ENCODE data around the gene JKAMP.
A peak's percentile ranks its signal among the peaks of the same experiment; 100 is the strongest.

The JKAMP gene

DNA sequence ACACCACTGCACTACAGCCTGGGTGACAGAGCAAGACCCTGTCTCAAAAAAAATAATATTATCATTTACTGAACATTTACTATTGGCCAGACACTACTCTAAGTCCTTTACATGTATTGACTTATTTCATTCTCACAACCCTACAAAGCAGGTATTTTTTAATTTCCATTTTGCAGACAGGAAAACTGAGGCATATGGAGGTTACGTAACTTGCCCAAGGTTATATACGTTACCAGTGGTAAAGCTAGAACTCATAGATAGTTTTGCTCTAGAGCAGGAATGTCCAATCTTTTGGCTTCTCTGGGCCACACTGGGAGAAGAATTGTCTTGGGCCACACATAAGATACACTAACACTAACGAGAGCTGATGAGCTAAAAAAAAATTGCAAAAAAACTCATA lies 5.8 kb upstream of the JKAMP start:
- no peak overlapping the region for H3K4me3 ChIP-seq (ENCODE audit: low read depth, low read length)
- DNase-seq (ENCODE audit: low read depth), result no peak

DNA sequence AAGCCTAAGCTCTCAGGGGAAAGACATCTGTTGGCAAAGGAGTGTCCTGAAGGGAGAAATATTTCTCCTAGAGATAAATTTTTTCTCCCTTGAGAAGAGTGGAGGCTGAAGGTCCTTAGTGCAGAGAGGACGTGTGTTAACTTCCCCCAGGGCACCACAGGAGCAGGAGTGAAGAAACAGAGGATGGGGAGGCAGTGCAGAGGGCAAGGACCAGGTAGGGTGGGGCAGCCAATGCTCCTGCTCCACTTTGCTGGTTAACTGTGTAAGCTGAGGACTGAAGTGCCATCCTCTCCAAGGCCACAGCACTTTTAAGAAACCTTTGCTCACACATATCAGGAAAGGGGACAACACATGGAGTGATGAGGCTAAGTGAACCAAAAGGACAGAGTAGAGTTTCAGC lies 4.2 kb upstream of the JKAMP start:
- no peak for DNase-seq (ENCODE audit: low read depth)
- H3K4me3 ChIP-seq (ENCODE audit: low read depth, low read length), result no peak overlapping the region

DNA sequence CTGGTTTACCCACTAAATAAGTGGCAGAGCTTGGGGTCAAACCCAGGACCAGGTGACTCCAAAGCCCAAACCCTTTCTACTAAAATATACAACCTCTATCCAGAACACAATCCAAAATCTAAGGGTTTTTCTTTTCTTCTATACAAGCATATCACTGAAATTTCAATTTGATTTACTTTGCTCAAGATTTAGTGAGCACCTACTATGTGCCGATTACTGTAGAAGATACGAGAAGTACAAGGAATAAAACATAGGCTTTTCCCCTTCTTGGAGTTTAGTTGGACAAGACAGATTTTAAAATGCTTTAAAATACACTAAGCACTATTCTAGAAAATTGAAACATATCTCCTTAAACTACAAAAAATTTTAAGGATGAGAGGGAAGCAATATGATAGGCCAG lies 2.9 kb upstream of the JKAMP start:
- no peak for DNase-seq (ENCODE audit: low read depth)

DNA sequence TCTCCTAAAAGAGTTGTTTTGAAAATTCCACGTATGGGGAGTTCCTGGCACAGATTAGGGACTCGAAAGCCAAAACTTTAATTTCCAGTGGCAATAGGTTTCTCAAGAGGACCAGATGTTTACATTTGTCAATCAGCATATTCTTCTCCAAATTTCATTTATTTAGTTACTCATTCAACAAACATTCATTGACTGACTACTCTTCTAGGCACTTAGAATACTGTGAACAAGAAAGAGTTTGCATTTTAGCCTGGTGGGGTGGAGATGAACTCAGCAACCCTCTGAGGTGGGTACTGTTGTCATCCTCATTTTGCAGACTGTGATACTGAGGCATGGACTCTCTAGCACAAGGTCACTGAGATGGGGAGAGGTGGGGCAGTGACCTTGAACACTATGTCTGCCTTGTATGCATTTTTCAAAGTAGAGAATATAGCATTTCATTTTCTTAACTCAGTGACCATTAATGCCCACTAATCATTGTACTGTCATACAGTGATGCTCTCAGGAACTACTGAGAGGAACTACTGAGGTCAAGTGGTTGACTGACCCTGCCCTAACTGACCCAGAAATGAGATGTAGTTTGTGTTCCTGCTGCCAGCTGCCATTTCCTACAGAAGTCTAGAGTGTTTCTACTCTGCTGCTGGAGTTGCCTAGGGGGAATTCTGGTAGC lies 2.3 kb upstream of the JKAMP start:
- peak; percentile 64 for DNase-seq (ENCODE audit: low read depth)
- peak overlapping the region; percentile 81 for H3K4me3 ChIP-seq (ENCODE audit: low read depth, low read length)

More for the DNA sequence above, 2.9 kb upstream of the JKAMP start:
- H3K4me3 ChIP-seq (ENCODE audit: low read depth, low read length), result peak overlapping the region; percentile 11

DNA sequence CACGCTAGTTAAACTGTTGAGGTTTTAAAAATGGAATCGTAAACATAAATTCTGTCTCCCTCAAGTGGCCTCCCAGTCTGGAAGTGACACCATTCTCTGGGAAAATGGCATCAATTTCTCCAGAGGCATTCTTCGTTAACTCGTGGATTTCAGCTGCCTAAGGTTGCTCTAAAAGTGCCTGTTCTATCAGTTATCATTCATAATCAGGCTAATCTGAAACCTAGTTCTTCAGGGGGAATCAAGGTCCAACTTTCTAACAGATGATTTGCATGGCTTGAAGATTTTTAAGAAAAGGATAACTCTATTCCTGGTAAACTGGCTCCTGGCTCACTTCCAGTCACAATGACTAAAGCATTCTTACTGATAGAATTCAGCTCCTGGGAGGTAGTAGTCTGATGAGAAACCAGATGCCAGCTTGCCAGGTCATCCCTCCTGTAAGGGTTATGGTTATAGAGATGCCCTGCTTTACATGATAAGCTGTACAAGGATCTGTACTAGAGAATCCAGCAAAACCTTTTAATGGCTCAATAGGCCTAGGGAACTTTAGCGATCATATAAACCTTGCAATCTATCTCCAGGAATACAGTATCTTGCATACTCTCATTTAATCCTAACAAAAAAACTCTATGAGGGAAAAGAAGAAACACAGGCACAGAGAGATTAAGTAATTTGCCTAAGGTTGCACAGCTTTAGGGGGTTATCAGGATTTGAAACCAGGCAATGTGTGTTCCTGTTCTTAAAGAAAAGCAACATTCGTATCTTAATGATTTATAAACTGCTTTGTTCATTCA lies 1.6 kb upstream of the JKAMP start:
- peak overlapping the region; percentile 81 for H3K4me3 ChIP-seq (ENCODE audit: low read depth, low read length)
- peak; percentile 84 for DNase-seq (ENCODE audit: low read depth)

DNA sequence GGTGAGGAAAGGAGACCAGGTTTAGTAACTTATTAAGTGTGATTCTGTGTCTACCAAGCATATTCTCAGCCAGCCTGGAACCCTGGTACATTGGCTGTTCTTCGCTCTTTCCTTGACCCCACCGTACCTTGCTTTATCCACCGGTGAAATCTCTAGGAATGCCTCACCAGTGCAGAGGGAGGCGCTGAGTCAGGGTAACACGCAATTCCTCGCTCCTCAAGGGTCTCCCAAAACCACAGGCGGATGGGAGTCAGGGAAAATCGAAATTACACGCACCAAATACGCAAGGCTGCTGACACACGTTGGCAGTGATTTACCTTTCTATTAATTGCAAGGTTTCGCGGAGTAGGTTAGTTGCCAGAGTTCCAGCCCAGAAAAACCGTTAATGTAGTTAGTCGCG lies 954 bp upstream of the JKAMP start:
- peak overlapping the region; percentile 81 for H3K4me3 ChIP-seq (ENCODE audit: low read depth, low read length)
- peak; percentile 65 for DNase-seq (ENCODE audit: low read depth)

DNA sequence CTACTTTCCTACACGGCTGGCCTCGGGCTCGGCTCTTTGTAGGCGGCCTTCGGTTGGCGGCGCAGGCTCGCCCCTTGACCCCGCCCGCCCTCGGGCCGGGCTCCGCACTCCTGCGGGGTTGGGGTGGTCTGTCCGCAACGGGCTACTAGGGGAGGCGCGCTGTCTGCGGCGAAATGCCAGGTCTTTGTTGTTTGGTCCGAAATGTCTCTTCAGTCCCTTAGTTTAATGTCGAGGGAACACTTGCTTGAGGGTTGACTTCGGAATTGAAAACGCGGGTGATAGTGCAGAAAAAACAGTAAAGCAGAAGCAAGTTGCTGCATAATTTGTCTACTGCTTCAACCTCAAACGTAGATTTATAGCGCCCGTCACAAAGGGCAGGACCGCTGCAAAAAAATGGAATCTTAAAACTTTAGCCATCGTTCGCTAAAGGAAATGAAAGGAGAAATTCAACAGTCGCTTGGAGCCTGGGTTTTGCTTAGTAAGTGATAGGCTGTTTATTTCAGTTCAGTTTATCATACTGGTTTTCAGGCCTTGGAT lies 390 bp downstream of the JKAMP start:
- peak overlapping the region; percentile 81 for H3K4me3 ChIP-seq (ENCODE audit: low read depth, low read length)
- no peak for DNase-seq (ENCODE audit: low read depth)

DNA sequence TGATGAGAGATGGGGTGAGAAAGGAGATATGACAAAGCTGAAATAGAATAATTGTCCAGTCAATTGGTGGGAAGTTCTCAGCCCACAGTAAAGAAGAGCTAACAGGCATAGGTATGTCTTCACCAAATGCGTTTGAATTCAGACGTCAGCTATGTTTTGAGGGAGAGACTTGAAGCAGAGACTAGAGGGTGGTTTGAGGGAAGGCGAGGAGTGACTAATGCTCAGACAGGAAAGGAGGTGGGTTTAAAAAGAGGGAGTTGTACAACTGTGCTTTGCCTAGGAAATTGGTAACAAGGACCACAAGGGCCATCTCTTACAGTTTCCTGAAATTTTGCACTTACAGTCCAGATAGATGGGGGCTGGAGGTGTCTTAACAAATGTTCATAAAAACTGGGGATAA lies 6.4 kb downstream of the JKAMP start:
- DNase-seq (ENCODE audit: low read depth), result no peak
- H3K4me3 ChIP-seq (ENCODE audit: low read depth, low read length), result no peak overlapping the region

DNA sequence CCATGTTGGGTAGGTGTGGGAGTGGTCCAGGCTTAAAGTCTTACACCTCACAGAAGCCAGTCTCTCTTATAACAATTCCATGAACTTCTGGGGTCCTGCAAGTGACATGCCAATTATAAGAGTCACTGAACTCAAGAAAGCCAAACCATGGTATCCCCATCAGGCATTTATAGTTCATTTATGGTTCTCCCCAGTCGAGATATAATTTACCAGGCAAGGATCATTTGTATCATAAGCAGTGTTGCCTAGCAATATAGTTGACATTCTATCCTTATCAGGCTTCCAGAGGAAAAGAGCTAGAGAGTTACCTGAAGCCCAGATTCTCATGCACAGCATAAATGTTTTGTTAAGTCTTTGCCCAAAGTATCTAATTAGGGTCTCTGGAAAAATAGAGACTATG lies 8.1 kb downstream of the JKAMP start:
- no peak for DNase-seq (ENCODE audit: low read depth)
- H3K4me3 ChIP-seq (ENCODE audit: low read depth, low read length), result no peak overlapping the region

DNA sequence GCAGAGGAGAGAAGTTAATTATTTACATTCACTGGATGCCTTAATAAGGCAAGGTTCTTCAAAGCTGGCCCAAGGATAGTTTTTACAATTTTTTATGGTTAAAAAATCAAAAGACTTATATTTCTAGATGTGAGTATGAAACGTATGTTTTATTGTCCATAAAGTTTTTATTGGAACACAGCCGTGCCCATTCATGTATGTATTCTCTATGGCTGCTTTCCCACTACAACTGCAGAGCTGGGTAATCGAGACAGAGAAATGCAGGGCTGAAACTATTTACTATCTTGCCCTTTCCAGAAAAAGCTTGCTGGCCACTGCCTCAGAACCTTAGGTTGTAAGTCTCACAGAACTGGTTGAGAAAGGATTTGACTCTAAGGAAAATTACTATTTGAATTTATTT lies 16.4 kb downstream of the JKAMP start:
- H3K4me3 ChIP-seq (ENCODE audit: low read depth, low read length), result no peak overlapping the region
- DNase-seq (ENCODE audit: low read depth), result no peak

DNA sequence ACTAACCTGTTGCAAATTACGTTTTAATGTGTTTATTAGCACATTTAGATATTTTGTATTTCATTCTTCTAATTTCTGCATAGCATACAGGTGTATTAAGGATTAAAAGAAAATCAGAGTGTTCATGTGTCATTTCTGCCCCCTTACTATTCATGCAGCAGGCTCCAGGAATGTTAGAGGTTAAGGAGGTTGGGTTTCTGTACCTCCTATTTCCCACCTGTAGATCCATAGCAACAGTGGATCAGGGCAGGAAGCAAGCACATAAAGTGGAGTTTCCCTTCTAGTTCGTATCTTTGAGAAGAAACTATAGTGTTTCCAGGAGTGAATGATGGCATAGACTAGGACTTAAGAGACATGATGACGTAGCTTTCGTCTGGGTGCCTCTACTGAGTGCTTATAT lies 18.9 kb downstream of the JKAMP start:
- no peak for DNase-seq (ENCODE audit: low read depth)
- H3K4me3 ChIP-seq (ENCODE audit: low read depth, low read length), result no peak overlapping the region

DNA sequence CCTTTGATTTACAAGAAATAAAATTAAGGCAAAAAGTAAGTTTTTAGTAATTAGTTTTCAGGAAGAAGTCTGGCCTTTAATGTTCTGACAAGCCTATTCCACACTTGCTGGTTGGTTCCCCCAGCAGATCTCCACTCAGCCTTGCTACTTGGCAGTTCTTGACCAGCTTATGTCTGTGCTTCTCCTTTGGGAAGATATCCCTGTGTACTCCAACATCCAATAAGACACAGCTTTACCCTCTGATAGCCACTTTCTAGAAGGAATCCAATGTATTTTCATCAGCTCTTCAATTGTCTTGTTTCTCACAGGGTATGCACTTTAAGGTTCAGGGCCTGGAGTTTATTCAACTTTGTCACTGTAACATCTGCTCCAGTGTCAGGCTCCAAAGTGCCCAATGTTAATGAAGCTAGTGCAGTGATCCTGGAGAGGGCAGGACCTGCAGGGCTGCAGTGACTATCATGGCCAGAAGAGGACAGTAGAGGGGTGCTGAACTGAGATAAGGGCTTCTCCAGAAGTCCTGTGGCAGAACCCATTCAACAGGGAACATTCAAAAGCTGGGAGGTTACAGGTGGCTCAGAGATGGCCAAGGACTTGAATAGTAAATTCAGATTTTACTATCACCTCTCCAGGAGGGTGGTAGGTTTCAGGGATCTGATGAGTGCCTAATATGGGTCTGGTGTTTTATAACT lies 22.9 kb downstream of the JKAMP start:
- H3K4me3 ChIP-seq (ENCODE audit: low read depth, low read length), result no peak overlapping the region
- DNase-seq (ENCODE audit: low read depth), result peak; percentile 2

DNA sequence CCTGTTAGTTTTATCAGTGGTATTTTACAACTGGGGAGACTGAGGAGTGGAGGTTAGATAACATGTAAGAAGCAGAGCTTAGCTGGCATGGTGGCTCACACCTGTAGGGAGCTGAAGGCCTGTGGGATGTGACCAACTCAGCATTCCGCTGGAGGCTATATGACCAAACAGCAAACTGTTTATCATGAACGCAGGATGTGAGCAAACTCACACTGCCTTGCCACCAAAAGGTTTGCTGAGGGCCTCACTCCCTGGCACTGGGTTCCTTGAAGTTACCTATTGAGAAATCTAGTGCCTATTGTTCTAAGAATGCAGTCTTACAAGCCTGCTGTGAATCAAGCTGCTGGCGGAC lies 23.4 kb downstream of the JKAMP start:
- no peak for DNase-seq (ENCODE audit: low read depth)

DNA sequence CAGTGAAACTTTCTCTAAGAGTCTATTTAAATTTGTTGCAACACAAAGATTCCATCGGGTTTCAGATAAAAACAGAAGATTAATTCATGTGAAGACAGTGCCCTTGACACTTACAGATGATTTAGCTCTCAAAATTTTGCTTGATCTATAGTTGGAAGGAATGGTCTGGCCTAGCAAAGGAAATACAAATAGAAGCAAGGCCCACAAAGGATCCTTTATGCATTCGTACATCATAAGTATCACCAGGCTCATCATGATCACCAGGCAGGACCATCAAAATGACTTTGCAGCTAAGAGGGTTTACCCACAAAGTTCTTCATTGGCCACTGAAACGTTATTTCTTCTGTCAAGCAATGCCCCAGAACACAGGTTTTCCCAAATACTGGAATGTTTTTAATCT lies 24.8 kb downstream of the JKAMP start:
- no peak overlapping the region for H3K4me3 ChIP-seq (ENCODE audit: low read depth, low read length)
- no peak for DNase-seq (ENCODE audit: low read depth)

More for the DNA sequence above, 23.4 kb downstream of the JKAMP start:
- H3K4me3 ChIP-seq (ENCODE audit: low read depth, low read length), result no peak overlapping the region

DNA sequence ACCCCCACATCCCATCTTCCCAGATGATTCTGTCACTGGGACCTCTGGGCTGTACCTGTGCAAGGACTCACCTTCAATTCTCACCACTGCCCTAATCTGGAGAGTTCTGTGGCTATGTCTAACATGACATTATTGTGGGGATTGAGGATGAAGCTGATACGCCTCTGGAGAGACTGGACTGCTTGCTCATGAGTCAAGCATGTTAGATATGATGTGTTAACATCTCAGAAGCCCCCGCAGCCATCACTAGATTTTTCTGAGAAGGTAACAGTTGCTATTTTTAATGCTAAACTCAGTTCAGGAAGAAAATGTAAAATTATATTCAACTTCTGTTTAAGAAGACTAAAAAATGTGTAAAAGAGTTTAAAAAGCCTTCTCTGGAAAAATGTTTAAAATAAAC lies 25.7 kb downstream of the JKAMP start:
- no peak overlapping the region for H3K4me3 ChIP-seq (ENCODE audit: low read depth, low read length)
- DNase-seq (ENCODE audit: low read depth), result no peak

DNA sequence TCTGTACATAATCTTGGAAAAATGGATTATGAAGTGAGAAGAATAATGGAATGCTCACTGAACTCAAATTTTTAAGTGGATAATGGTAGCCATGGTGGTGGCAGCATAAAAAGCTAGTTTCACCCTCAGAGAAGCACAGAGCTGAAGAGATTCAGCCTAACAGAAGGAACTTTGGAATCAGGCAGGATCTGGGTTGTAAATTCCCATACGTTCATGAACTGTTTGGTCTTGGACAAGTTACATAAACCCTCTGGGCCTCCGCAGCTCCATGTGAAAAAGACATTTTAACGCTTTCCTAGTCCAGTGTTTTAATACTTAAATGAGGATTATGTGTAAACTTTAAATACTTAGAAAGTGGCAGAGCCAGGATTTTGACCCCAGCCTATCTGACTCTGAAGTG lies 26.6 kb downstream of the JKAMP start:
- H3K4me3 ChIP-seq (ENCODE audit: low read depth, low read length), result no peak overlapping the region
- no peak for DNase-seq (ENCODE audit: low read depth)

DNA sequence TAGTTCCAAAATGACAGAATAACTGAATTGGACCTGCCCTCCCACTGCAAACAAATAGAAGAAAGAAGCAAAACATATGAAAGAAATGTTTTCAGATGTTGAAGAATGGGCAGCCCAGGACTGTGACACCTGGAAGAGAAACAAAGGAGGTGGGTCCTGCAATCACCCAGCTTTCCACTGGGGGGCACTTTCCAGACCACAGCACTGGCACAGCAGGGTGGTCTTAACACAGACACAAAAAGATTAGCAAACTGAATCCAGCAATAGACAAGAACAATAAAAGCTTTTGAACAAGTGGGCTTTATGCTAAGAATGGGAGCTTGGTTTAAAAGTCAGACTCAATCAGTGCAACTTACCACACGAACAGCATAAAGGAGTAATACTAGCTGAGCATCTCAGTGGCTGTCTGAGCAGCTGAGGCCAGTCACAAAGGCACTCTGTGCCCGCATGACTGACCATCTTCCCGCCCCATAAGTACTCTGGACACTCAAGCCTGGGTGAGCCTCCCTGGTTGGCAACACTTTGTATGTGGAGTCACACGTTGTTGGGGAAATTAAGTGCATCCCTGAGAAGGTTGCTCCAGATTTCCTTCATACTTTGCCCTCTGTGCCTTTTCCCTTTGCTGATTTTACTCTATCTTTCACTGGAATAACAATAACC lies 27.7 kb downstream of the JKAMP start:
- no peak for DNase-seq (ENCODE audit: low read depth)
- no peak overlapping the region for H3K4me3 ChIP-seq (ENCODE audit: low read depth, low read length)

DNA sequence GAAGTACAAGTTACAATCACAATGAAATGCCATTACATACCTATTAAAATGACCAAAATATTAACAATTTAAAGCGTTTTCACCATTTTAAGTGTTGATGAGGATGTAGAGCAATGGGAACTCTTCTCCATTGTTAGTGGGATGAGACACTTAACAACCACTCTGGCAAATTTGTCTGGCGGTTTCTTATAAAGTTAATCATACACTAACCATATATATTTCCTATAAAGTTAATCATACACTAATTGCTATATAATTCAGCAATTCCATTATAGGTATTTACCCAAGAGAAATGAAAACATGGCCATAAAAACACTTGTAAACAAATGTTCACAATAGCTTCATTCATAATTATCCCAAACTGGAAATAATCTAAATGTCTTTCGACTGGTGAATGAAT lies 35.9 kb downstream of the JKAMP start:
- no peak overlapping the region for H3K4me3 ChIP-seq (ENCODE audit: low read depth, low read length)

DNA sequence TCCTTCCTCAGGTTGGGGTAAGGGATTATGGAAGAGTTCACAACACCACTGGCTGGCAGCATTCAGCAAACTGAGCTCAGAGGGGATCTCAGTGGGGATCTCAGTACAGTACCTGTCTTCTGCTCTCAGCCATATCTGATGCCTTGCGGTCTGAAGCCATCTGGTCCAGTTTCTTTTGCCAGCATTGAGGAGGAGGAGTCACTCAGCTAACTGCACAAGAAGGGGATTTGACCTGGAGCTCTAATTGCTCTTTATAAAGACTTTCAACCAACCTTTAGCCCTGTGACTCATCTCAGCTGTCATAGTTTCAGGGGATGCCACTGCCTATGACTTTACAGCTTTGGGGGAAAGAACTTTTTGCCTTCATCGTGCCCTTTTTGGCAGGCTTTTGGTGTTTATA lies 44.9 kb downstream of the JKAMP start:
- no peak for DNase-seq (ENCODE audit: low read depth)
- H3K4me3 ChIP-seq (ENCODE audit: low read depth, low read length), result no peak overlapping the region

More for the DNA sequence above, 35.9 kb downstream of the JKAMP start:
- no peak for DNase-seq (ENCODE audit: low read depth)

DNA sequence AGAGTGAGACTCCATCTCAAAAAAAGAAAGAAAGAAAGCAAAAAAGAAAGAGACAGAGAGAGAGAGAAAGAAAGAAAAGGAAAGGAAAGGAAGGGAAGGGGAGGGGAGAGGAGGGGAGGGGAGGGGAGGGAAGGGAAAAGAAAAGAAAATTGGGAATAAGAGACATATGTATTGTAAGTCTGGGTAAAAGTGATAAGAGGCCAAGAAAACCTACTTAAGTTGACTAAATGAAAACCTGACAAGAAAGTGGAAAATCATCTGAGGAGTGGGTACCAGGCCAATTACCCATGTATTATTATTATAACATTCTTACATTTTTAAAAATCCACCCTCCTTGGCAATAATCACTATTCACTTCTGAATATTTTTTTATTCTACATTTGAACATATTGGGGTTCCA lies 46.0 kb downstream of the JKAMP start:
- H3K4me3 ChIP-seq (ENCODE audit: low read depth, low read length), result no peak overlapping the region
- DNase-seq (ENCODE audit: low read depth), result no peak

All from skeletal muscle cell (primary cell).